Endothelial cell (in vitro differentiated cells): ENCODE results near the gene BARX1. TPM values are rescaled to one million over a fixed set of nuclear protein-coding genes. Genes with fewer than 3 reads are reported as not detected.

Source experiments
- DNase-seq: peaks from one replicate; pipeline ENCODE4 v3.0.0; 2021; ENCODE audit warnings: low spot score
- H3K27ac Mint-ChIP-seq: one replicate; pipeline ENCODE4 v1.8.0; 2021; ENCODE audit warnings: mixed read lengths, inconsistent platforms; ENCODE audit not compliant: unreplicated experiment
- H3K27me3 Mint-ChIP-seq: one replicate; pipeline ENCODE4 v1.8.0; 2021; ENCODE audit warnings: mild to moderate bottlenecking, moderate library complexity, mixed read lengths, inconsistent platforms; ENCODE audit not compliant: unreplicated experiment
- H3K36me3 Mint-ChIP-seq: one replicate; pipeline ENCODE4 v1.8.0; 2021; ENCODE audit warnings: mild to moderate bottlenecking, low read depth, mixed read lengths, inconsistent platforms; ENCODE audit not compliant: unreplicated experiment
- H3K4me1 Mint-ChIP-seq: one replicate; pipeline ENCODE4 v1.8.0; 2021; ENCODE audit warnings: mild to moderate bottlenecking, mixed read lengths, inconsistent platforms; ENCODE audit not compliant: unreplicated experiment
- H3K4me3 Mint-ChIP-seq: one replicate; pipeline ENCODE4 v1.8.0; 2021; ENCODE audit warnings: mild to moderate bottlenecking, mixed read lengths, inconsistent platforms; ENCODE audit not compliant: unreplicated experiment
- H3K9me3 Mint-ChIP-seq: one replicate; pipeline ENCODE4 v1.8.0; 2021; ENCODE audit warnings: mixed read lengths, inconsistent platforms; ENCODE audit not compliant: unreplicated experiment
- CTCF ChIP-seq: fragments of 200-600 bp; sonication (generic); IDR thresholded peaks from one replicate; pipeline ENCODE4 v1.5.0; 2021; ENCODE audit warnings: antibody characterized with exemption; ENCODE audit not compliant: unreplicated experiment
- total RNA-seq: library from RNA; stranded (reverse); fragmentation: NEBNext Ultra II Directional; extraction: Animal tissue kit (Norgen Biotek cat#: 25700); gene quantifications from one replicate; pipeline ENCODE4 v1.2.1, GENCODE V29; 2021; ENCODE audit not compliant: unreplicated experiment

BARX1 gene
- total RNA-seq, 1 donor from 2014 or later = 0.51 TPM

GRCh38 chr9:93908591-93909241 is 46.4 kb downstream of the BARX1 start:
- no peak overlapping the region for H3K27ac Mint-ChIP-seq

GRCh38 chr9:93907551-93908199 is 47.5 kb downstream of the BARX1 start:
- DNase-seq = no peak
- Mint-ChIP-seq H3K27me3 (peaks cover 14% of the 10 kb centered on the region), H3K27ac (no peak overlapping the region), H3K4me1 (no peaks in the 10 kb centered on the region), H3K4me3 (no peak overlapping the region), H3K9me3 (no peaks in the 10 kb centered on the region), H3K36me3 (no peaks in the 10 kb centered on the region)
- TF ChIP-seq CTCF = no peak

More at GRCh38 chr9:93908591-93909241, 46.4 kb downstream of the BARX1 start:
- Mint-ChIP-seq H3K4me3 (no peak overlapping the region), H3K9me3 (no peaks in the 10 kb centered on the region), H3K4me1 (no peaks in the 10 kb centered on the region), H3K27me3 (peaks cover 12% of the 10 kb centered on the region), H3K36me3 (no peaks in the 10 kb centered on the region)
- TF ChIP-seq CTCF = no peak
- no peak for DNase-seq

GRCh38 chr9:93906195-93906880 is 48.8 kb downstream of the BARX1 start:
- Mint-ChIP-seq H3K4me3 (no peak overlapping the region), H3K36me3 (no peaks in the 10 kb centered on the region), H3K27me3 (peaks cover 12% of the 10 kb centered on the region), H3K27ac (peak overlapping the region; percentile 16), H3K9me3 (no peaks in the 10 kb centered on the region), H3K4me1 (no peaks in the 10 kb centered on the region)
- DNase-seq = no peak
- TF ChIP-seq CTCF = no peak

- Mint-ChIP-seq H3K4me1 (no peaks in the 10 kb centered on the region), H3K27me3 (peaks cover 10% of the 10 kb centered on the region), H3K27ac (no peak overlapping the region), H3K4me3 (no peak overlapping the region), H3K9me3 (no peaks in the 10 kb centered on the region), H3K36me3 (no peaks in the 10 kb centered on the region)
- TF ChIP-seq CTCF = no peak
- DNase-seq = no peak
These were observed 49.6 kb downstream of the BARX1 start for GRCh38 chr9:93905473-93906133.
